ENCODE measurements around the gene HIPK2. TPM values are rescaled to one million over a fixed set of nuclear protein-coding genes. Genes with fewer than 3 reads are reported as not detected.

The HIPK2 gene
- total RNA-seq = 100 to 1,000 TPM in 1 of 5 donors, 10 to 100 TPM in 3, 1 to 10 TPM in 1; 9.3 to 103 (median 60.7) TPM
- polyA plus RNA-seq = 10 to 100 TPM in 2 of 3 donors, 1 to 10 TPM in 1; 3.4 to 45.0 (median 10.7) TPM
- long read RNA-seq, donor 1, partial matches to known transcripts = 0 of 1 reads
- long read RNA-seq, donor 1, other reads (novel, unspliced or antisense) = 0 of 1 reads
- long read RNA-seq, donor 2, partial matches to known transcripts = 0 of 1 reads
- long read RNA-seq, donor 2, other reads (novel, unspliced or antisense) = 0 of 1 reads
- long read RNA-seq, donor 3 = 0 reads
- long read RNA-seq, donor 4 = 0 reads
- long read RNA-seq, donor 5 = 0 reads
- long read RNA-seq, donor 6, partial matches to known transcripts = 0 of 2 reads
- long read RNA-seq, donor 6, other reads (novel, unspliced or antisense) = 0 of 2 reads
- long read RNA-seq, donor 7 = 0 reads
- long read RNA-seq, donor 8 = 0 reads
- long read RNA-seq, donor 9 = 0 reads
- long read RNA-seq, donor 10 = 0 reads

DNA sequence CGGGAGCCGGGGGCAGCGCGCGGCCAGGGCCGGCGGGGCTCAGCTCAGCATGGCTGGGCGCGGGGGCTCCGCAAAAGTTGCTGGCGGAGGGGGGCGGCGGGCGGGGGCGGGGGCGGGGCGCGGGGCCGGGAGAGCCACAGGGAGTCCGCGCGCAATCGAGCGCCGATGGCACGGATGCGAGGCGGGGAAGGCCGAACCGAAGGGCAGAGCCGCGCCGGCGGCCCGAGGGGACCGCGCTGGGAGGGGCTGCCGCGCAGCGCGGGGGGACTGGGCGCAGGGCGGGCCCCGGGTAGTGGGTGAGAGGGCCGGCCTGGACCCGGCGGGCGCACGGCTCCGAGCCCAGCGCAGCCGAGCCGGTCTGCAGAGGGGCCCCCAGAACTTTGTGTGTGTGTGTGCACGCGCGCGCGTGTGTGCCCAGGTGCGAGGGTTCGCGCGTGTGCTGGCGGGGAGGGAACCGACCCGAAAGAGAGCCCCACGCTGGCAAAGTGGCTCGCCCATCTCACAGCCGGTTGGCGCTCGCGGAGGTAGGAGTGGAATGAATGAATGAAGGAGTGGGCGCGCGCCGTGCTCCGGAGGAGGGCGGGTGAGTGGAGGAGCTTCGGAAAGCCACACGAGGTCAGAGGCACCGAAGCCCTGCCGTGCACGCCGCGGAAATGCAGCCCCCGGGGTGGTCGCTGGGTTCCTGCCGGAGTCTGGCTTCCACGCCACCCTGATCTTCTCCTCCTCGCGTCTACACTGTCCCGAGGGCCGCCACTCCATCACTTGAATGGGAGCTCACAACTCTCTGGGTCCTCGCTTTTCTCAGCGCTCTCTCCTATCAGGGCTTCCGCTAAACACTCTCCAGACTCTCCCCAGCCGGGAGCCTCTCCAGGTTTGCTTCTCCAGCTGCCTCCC lies at the start of gene HIPK2:
Gene HIPK2, minus strand, starts transcription at position 51 of the 894 bp plus-strand sequence. CDS start 375 bp downstream, outside the sequence.
- Histone ChIP-seq H3K4me3 (peak within 1 kb of the TSS; percentile 85 to 92 (median 88)), H3K4me1 (peaks cover 28 to 42% (median 37%) of the 10 kb centered on the region in 4 donors), H3K9me3 (no peaks in the 10 kb centered on the region), H3K27me3 (no peaks in the 10 kb centered on the region), H3K27ac (peak within 1 kb of the TSS; percentile 95 to 98 (median 97)), H3K36me3 (peaks cover 0 to 2% (median 0%) of the 10 kb centered on the region in 4 donors)
- TF ChIP-seq, protein P1, sequence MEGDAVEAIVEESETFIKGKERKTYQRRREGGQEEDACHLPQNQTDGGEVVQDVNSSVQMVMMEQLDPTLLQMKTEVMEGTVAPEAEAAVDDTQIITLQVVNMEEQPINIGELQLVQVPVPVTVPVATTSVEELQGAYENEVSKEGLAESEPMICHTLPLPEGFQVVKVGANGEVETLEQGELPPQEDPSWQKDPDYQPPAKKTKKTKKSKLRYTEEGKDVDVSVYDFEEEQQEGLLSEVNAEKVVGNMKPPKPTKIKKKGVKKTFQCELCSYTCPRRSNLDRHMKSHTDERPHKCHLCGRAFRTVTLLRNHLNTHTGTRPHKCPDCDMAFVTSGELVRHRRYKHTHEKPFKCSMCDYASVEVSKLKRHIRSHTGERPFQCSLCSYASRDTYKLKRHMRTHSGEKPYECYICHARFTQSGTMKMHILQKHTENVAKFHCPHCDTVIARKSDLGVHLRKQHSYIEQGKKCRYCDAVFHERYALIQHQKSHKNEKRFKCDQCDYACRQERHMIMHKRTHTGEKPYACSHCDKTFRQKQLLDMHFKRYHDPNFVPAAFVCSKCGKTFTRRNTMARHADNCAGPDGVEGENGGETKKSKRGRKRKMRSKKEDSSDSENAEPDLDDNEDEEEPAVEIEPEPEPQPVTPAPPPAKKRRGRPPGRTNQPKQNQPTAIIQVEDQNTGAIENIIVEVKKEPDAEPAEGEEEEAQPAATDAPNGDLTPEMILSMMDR (IDR thresholded peaks at IDR 0.05) = no peak
- TF ChIP-seq POLR2AphosphoS5 (IDR thresholded peaks at IDR 0.05) = no peak
- no peak for TF ChIP-seq EP300 (IDR thresholded peaks at IDR 0.05)
- TF ChIP-seq POLR2A (IDR thresholded peaks at IDR 0.05) = no peak
- 0 to 1% (median 1%) methylated on average over 55 to 96 of the region's 96 CpGs for WGBS, 5 donors
- intact Hi-C loops (cut with DNase I; ENCODE audit: low total_unique reads) = loop anchor here (10.0 kb wide), 1 partner anchor 63 kb away; no protein-coding TSS in a partner anchor
- DNase-seq = peak; percentile 80 to 95

DNA sequence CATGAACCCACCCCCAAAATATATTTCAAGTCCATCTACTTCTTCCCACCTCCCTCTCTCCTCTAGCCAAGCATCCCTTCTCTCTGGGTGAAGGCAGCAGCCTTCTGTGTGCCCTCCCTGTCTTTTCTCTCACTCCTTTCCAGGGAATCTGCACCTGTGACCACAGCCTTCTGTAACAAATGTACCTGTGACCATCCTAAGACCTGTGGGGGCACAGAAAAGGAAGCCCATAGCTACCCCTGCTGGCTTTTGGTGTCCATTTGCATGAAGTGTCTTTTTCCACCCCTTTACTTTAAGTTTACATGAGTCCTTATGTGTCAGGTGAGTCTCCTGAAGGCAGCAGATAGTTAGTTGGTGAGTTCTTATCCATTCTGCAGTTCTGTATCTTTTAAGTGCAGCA lies 49.2 kb upstream of the HIPK2 start:
- no peak for DNase-seq
- Histone ChIP-seq H3K36me3 (no peaks in the 10 kb centered on the region), H3K27ac (no peak overlapping the region), H3K9me3 (no peaks in the 10 kb centered on the region), H3K4me3 (no peak overlapping the region), H3K27me3 (no peaks in the 10 kb centered on the region), H3K4me1 (peaks cover 19 to 44% (median 24%) of the 10 kb centered on the region in 4 donors)
- intact Hi-C loops (cut with DNase I; ENCODE audit: low total_unique reads) = no loop called here
- no peak for TF ChIP-seq EP300 (IDR thresholded peaks at IDR 0.05)
- TF ChIP-seq POLR2A (IDR thresholded peaks at IDR 0.05) = no peak
- TF ChIP-seq, protein P1 (IDR thresholded peaks at IDR 0.05) = peak in 1 of 7 experiments; percentile 10
- TF ChIP-seq POLR2AphosphoS5 (IDR thresholded peaks at IDR 0.05) = no peak

DNA sequence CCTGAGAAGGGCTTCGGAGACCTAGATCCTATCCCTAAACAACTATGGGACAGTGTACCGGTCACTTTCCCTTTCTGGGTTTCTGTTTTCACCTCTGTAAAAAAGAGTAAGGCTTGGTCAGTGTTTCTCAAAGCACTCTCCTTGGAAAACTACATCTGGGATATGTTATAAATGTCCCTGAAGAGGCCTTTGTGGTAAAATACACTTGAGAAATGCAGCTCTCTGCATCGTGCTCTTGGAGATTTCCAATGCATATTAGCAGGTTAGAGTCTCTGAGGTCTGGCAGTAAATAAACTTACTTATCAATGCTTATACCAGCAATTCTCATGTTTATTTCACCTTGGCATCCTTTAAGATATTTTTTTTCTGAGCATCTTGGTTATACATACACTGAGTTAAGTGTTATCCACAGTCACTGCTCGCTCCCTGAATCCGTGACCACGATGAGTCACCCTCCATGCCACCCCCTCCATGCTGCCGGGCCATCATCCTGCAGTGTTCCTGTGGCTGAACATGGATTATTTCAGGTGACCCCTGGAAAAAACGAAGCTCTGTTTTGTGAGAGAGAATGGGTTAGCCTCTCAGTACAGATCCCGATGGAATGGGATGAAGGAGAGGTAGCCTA lies 48.0 kb upstream of the HIPK2 start:
- H3K27ac ChIP-seq = no peak overlapping the region
- no peaks in the 10 kb centered on the region for H3K36me3 ChIP-seq
- no peaks in the 10 kb centered on the region for H3K27me3 ChIP-seq
- no peak overlapping the region for H3K4me3 ChIP-seq
- intact Hi-C loops (cut with DNase I; ENCODE audit: low total_unique reads) = no loop called here
- peaks cover 10 to 34% (median 17%) of the 10 kb centered on the region in 4 donors for H3K4me1 ChIP-seq
- WGBS, 5 donors = 54 to 71% (median 71%) methylated on average over 9 of the region's 9 CpGs
- no peaks in the 10 kb centered on the region for H3K9me3 ChIP-seq
- TF ChIP-seq, protein P1 (IDR thresholded peaks at IDR 0.05) = no peak
- TF ChIP-seq POLR2AphosphoS5 (IDR thresholded peaks at IDR 0.05) = no peak
- no peak for DNase-seq

Measured in stomach (tissue), 19 donors.